Endodermal cell (in vitro differentiated cells): ENCODE data around the gene STK39. TPM values are rescaled to one million over a fixed set of nuclear protein-coding genes. Genes with fewer than 3 reads are reported as not detected.

Source experiments
- DNase-seq: peaks from one replicate; pipeline ENCODE4 v3.0.0-alpha.2; 2017
- H3K27ac ChIP-seq: 2 replicates; pipeline ENCODE4 v1.5.1; 2013; ENCODE audit warnings: mild to moderate bottlenecking, low read depth, low read length, moderate library complexity
- H3K27me3 ChIP-seq: 2 replicates; pipeline ENCODE4 v1.6.1; 2013; ENCODE audit warnings: mild to moderate bottlenecking, low read length, moderate library complexity; ENCODE audit not compliant: insufficient read depth, control insufficient read depth, poor library complexity, severe bottlenecking
- H3K36me3 ChIP-seq: 2 replicates; pipeline ENCODE4 v1.7.0; 2013; ENCODE audit warnings: mild to moderate bottlenecking, low read length, moderate library complexity; ENCODE audit not compliant: control insufficient read depth, insufficient read depth
- H3K4me1 ChIP-seq: one replicate; pipeline ENCODE4 v1.7.0; 2013; ENCODE audit warnings: low read length; ENCODE audit not compliant: control insufficient read depth, insufficient read depth
- H3K4me3 ChIP-seq: 2 replicates; pipeline ENCODE4 v1.5.1; 2013; ENCODE audit warnings: mild to moderate bottlenecking, low read length, moderate library complexity
- H3K9ac ChIP-seq: 2 replicates; pipeline ENCODE4 v1.6.1; 2013; ENCODE audit warnings: mild to moderate bottlenecking, low read length, moderate library complexity; ENCODE audit not compliant: poor library complexity, severe bottlenecking; ENCODE audit errors: extremely low read depth
- H3K9me3 ChIP-seq: 2 replicates; pipeline ENCODE4 v1.6.1; 2013; ENCODE audit warnings: mild to moderate bottlenecking, low read length, moderate library complexity; ENCODE audit not compliant: control insufficient read depth
- H3K27ac Mint-ChIP-seq: 2 replicates; pipeline ENCODE4 v1.8.0; 2020; ENCODE audit warnings: mixed read lengths
- H3K27me3 Mint-ChIP-seq: 2 replicates; pipeline ENCODE4 v1.8.0; 2021; ENCODE audit warnings: mild to moderate bottlenecking, mixed read lengths; ENCODE audit not compliant: insufficient read depth
- H3K36me3 Mint-ChIP-seq: 2 replicates; pipeline ENCODE4 v1.8.0; 2020; ENCODE audit warnings: low read depth, mixed read lengths
- H3K4me1 Mint-ChIP-seq: 2 replicates; pipeline ENCODE4 v1.8.0; 2020; ENCODE audit warnings: mixed read lengths
- H3K4me3 Mint-ChIP-seq: 2 replicates; pipeline ENCODE4 v1.8.0; 2020; ENCODE audit warnings: mild to moderate bottlenecking, moderate library complexity, mixed read lengths
- H3K9me3 Mint-ChIP-seq: 2 replicates; pipeline ENCODE4 v1.8.0; 2020; ENCODE audit warnings: mild to moderate bottlenecking, mixed read lengths
- CTCF ChIP-seq: fragments of 200-600 bp; sonication (generic); conservative IDR thresholded peaks from 2 replicates; pipeline ENCODE4 v1.5.0; 2021; ENCODE audit warnings: antibody characterized with exemption, mild to moderate bottlenecking
- WGBS, 2 experiments: methylation state at CpG; one replicate each; pipeline versions ENCODE4 v1.1.5 to v1.1.7; 2013; ENCODE audit warnings: missing lambda C conversion rate in 2 of 2, mixed read lengths in 1 of 2; ENCODE audit not compliant: insufficient coverage in 1 of 2, insufficient read length in 1 of 2; 5-methylcytosine and 5-hydroxymethylcytosine counted together
- total RNA-seq, 2 donors: library from RNA; stranded (reverse); fragmentation: NEBNext Ultra II Directional in 1 of 2; extraction: Animal tissue kit (Norgen Biotek cat#: 25700) in 1 of 2; gene quantifications; 2 replicates in 1 of 2; 3 replicates in 1 of 2; pipeline ENCODE4 v1.2.1, GENCODE V29; 2021

The STK39 gene
- total RNA-seq, 2 donors from 2014 or later, result 22.3 to 31.5 TPM

GRCh38 chr2:168169097-168169745 is 78.2 kb downstream of the STK39 start:
- Histone ChIP-seq H3K9ac (no peak overlapping the region), H3K9me3 (no peaks in the 10 kb centered on the region), H3K27ac (no peak overlapping the region), H3K4me1 (peaks cover 5% of the 10 kb centered on the region), H3K4me3 (no peak overlapping the region), H3K36me3 (no peaks in the 10 kb centered on the region), H3K27me3 (no peaks in the 10 kb centered on the region)
- H3K4me1 Mint-ChIP-seq, result peaks cover 39% of the 10 kb centered on the region
- DNase-seq, result no peak
- no peak overlapping the region for H3K4me3 Mint-ChIP-seq
- no peak for TF ChIP-seq CTCF
- no peak overlapping the region for H3K27ac Mint-ChIP-seq
- no peaks in the 10 kb centered on the region for H3K27me3 Mint-ChIP-seq
- WGBS, 2 experiments, result 94 to 96% methylated on average over 3 of the region's 4 CpGs
- no peaks in the 10 kb centered on the region for H3K9me3 Mint-ChIP-seq
- H3K36me3 Mint-ChIP-seq, result peaks cover 6% of the 10 kb centered on the region

GRCh38 chr2:168167511-168168263 is 79.7 kb downstream of the STK39 start:
- H3K27me3 Mint-ChIP-seq, result no peaks in the 10 kb centered on the region
- Histone ChIP-seq H3K4me1 (peaks cover 5% of the 10 kb centered on the region), H3K27me3 (no peaks in the 10 kb centered on the region), H3K4me3 (no peak overlapping the region), H3K9ac (no peak overlapping the region), H3K9me3 (no peaks in the 10 kb centered on the region), H3K27ac (no peak overlapping the region), H3K36me3 (peaks cover 7% of the 10 kb centered on the region)
- no peaks in the 10 kb centered on the region for H3K9me3 Mint-ChIP-seq
- TF ChIP-seq CTCF, result no peak
- WGBS, 2 experiments, result 93% methylated on average over 3 of the region's 4 CpGs; no CpG with 5 or more reads in 1 of the 2 experiments
- H3K36me3 Mint-ChIP-seq, result peaks cover 13% of the 10 kb centered on the region
- no peak for DNase-seq
- no peak overlapping the region for H3K27ac Mint-ChIP-seq
- peaks cover 37% of the 10 kb centered on the region for H3K4me1 Mint-ChIP-seq
- no peak overlapping the region for H3K4me3 Mint-ChIP-seq

- H3K27me3 Mint-ChIP-seq, result no peaks in the 10 kb centered on the region
- no peaks in the 10 kb centered on the region for H3K9me3 ChIP-seq
- H3K27me3 ChIP-seq, result no peaks in the 10 kb centered on the region
- peaks cover 5% of the 10 kb centered on the region for H3K4me1 ChIP-seq
- no peak overlapping the region for H3K27ac ChIP-seq
- peaks cover 13% of the 10 kb centered on the region for H3K36me3 Mint-ChIP-seq
- no peak overlapping the region for H3K27ac Mint-ChIP-seq
- 87 to 90% methylated on average over 5 to 7 of the region's 7 CpGs for WGBS, 2 experiments
- DNase-seq, result no peak
- no peak overlapping the region for H3K4me3 Mint-ChIP-seq
- no peak for TF ChIP-seq CTCF
- no peak overlapping the region for H3K9ac ChIP-seq
- H3K4me3 ChIP-seq, result no peak overlapping the region
- no peaks in the 10 kb centered on the region for H3K9me3 Mint-ChIP-seq
- peaks cover 32% of the 10 kb centered on the region for H3K4me1 Mint-ChIP-seq
- peaks cover 7% of the 10 kb centered on the region for H3K36me3 ChIP-seq
Observed at GRCh38 chr2:168166902-168167510, 80.4 kb downstream of the STK39 start.
